GM03348 (cell line): ENCODE results near the gene STX5.
"Not testable (repeated sequence)": the region's sequence is repeated elsewhere in the genome, so short reads cannot be mapped to it uniquely, and the experiment has no call there.

Source experiments
- DNase-seq: peaks from one replicate; pipeline ENCODE4 v3.0.0; 2012; ENCODE audit warnings: low spot score

STX5 gene

DNA sequence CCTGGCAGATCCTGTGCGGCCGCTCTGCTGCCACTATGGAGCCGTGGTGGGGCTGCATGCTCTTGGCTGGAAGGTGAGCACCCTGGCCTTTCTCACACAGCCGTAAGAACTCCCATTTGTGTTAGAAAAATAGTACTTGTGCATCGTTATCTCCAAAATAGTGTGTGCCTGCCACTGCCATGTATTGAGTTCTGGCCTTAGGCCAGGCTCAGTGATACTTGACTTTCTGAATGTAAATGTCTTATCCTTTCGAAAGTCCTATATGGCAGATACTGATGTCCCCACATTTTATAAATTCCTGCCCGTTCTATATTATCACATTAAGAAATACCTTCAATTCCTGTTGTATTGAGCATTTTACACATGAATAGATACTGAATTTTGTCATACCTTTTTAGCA lies 49.1 kb downstream of the STX5 start:
- no peak for DNase-seq

DNA sequence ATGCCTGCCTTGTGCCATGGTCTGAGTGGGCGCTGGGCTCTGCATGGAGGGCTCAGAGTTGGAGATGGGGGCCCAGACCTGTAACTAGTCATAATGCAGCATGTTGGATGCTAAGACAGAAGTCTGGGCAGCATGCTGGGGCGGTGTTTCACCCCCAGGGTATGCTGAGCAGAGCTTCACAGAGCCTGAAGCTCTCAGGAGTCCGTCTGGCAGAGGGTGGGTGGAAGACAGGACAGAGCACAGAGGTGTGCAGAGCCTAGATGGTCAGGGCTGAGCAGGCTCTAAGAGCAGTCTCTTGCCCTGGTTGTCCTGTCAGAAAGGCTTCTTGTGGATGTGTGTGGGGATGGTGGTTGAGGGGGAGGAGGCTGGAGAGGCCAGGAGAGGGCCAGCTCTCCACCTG lies 53.4 kb downstream of the STX5 start:
- no peak for DNase-seq

DNA sequence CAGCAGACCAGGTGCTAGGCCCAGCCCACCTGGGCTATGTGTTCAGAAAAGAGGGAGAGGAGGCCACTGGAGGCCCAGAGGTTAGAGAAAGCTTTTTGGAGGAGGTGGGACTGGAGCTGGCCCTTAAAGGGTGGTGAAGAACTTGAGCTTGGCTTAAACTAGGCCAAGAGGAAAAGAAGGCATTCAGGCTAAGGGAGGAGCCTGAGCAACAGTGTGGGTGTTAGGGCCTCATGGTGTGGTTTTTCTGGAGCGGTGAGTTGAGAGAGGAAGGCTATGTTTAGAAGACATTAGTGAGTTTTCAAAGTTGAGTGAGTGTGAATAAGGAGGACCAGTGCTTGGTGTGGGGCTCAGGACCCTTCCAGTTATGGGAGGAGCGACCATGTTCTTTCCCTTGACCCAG lies 54.5 kb downstream of the STX5 start:
- DNase-seq, result no peak

DNA sequence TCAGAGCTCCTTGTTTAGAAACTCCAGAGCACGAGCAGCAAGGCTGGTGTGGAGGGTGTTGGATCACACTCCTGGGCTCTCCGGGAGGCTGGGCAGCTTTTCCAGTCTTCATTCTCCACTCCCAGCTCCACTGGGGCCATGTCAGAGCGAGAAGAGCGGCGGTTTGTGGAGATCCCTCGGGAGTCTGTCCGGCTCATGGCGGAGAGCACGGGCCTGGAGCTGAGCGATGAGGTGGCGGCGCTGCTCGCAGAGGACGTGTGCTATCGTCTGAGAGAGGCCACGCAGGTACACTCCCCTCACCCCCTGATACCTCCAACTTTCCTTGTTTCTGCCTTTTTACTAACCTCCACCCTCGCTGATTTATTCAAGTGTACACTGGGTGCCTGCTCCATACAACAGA lies 56.2 kb downstream of the STX5 start:
- no peak for DNase-seq

DNA sequence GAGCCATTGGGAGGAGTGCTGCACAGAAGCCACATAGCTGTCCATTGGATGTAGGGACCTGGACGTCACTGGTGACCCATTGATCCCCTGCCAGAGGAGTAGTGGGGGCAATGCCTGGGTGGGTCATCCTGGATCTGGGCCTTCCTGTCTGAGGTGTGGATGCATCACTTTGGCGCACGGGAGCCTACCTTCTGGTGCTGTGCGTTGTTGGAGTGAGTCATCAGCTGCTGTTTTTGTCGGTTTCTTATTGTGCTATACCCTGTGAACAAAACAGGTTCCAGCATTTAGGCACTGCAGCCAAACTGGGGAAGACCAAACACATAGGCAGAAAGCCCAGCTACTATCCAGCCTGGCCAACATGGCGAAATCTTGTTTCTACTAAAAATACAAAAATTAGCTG lies 57.4 kb downstream of the STX5 start:
- no peak for DNase-seq

DNA sequence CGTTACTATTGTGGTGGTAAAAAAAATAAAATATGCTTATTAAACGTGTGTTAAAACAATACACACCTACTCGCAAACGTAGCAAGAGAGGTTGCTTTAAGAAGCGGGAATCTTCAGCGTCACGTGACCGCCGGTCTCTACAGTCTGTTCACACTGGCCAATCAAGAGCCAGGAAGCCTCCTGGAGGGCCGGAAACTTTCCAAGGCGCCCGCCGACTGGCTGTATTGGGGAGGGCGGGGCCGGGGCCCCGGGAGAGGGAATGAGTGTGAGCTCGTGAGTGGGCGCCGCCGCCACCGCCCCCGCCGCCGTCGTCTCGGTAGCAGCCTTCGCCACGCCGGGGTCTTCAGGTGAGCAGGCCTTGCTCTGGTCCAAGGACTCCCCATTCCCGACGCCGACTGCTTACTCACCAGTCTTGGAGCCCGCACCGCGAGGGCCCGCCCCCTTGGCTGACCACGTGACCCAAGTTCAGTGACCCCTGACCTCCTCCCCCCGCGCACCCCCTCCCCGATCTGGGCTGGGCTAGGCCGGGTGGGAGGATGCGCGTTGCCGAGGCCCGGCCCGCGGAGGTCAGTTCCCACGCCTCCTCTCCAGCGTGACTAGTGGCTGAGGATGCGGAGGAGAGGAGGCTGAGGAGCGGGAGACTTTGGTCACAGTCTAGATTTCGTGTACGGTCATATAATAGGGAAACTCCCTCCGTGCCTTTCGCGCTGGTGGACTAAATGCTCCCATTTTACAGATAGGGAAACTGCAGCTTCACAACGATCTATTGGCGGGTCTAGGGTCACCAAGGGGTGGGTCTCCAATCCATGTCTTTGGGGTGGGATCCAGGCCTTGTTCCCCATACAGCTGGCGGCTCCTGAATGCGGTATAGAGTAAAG lies 60.5 kb downstream of the STX5 start, which contains the start of gene TAF6L:
Gene TAF6L (plus strand): TSS at position 253 of the 878 bp plus-strand sequence. CDS start 4,388 bp downstream, outside the sequence.
- peak; percentile 97 for DNase-seq

DNA sequence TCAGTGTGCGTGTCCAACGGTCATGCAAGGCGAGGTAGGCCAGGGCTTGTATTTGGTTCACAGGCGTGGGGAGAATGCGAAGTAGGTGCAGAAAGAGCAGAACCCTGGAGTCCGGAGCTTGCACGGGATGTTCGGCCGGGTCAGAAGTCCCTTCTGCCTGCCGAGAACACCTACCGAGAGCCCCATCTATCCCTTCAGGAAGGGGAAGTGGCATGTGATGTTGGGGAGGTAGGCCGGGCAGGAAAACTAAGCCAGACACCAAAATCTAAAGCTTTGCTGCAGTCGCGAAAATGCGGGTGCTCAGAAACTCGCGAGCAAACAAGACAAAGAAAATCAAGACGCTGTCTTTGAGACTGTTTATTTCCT lies 61.1 kb downstream of the STX5 start:
- peak; percentile 30 for DNase-seq

DNA sequence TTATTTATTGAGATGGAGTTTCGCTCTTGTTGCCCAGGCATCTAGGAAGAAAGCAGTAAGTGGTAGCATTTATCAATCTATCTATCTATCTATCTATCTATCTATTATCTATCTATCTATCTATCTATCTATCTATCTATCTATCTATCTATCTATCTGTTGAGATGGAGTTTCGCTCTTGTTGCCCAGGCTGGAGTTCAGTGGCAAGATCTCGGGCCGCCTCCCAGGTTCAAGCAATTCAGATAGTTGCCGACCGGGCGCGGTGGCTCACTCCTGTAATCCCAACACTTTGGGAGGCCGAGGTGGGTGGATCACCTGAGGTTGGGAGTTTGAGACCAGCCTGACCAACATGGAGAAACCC lies 71.0 kb downstream of the STX5 start:
- not testable (repeated sequence) for DNase-seq

DNA sequence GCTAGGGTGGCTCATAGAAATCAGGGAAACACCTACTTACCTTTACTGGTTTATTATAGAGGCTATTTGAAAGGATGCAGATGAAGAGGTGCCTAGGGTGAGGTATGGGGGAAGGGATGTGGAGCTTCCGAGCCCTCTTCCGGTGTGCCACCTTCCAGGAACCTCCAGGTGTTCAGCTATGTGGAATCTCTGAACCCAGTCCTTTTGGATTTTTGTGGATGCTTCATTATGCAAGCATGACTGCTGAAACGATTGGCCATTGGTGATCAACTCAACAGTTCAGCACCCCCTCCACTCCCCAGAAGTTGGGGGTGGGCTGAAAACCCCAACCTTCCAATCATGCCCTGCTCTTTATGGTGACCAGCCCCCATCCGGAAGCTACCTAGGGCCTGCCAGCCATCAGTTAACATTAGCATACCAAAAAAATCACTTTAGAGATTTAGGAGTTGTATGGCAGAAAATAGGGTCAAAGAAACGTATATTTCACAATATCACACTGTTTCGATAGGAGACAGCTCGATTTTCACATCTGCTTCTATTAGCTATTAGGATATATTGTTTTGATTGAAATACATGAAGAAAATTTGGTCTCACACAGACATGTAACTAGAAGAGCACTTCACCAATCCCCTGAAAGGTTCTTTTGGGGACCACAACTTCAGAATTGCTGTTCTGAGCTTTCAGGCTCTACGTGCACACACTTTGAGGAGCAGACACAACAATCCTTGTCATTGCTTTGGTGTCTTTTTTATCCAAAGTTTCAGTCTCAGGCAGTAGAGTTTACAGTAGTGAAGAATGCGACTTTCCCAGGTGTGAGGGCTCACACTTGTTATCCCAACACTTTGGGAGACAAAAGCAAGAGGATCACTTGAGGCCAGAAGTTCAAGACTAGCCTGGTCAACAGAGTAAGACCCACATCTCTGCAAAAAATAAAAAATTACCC lies 73.7 kb downstream of the STX5 start:
- DNase-seq, result no peak
